ENCODE measurements around the gene XRCC3.

The XRCC3 gene

GRCh38 chr14:103690332-103690731 lies 24.9 kb downstream of the XRCC3 start:
- DNase-seq = no peak

DNA sequence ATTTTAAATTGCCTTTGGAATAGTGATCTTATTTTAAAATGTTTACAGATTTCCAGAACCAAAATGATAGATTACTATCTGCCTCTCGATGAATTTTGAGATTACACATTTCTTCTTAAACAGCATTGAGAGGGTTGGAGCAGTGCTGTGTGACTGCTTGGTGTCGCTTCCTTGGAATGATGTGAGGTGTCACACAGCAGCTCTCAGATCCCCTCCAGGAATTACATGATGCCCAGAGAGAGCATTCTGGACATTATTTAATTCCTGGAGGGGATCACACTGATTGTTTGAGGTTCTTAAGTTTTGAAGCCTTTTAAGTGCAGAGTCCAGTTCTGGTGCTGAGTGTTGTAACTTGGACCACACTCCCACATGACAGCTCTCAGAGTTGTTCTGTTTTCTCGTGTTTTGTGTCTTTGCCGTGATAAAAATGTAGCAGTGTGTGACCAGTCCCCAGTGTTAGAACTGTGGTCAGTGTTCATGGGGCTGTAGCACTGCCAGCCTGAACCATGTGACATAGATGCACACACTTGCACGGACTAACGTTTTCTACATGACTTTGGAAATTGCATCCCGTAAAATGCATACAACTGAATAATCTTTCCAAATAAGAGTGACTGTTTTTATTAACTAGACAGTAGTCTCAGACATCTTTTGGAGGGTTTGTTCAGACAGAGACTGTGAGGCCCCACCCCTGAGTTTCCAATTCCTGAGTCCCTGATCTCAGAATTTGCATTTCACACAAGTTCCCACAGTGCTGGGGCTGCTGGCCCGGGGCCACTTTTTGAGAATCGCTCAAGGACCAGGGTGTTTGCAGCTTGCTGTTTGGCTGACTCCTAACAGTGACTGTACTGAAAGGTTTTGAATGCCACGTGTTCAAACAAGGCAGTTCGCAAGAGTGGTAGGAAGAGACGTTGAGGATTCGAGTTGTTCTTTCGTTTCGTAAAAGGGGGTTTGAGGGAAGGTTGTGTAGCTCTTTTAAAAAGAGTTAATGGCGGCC lies 26.0 kb downstream of the XRCC3 start:
- DNase-seq = no peak

DNA sequence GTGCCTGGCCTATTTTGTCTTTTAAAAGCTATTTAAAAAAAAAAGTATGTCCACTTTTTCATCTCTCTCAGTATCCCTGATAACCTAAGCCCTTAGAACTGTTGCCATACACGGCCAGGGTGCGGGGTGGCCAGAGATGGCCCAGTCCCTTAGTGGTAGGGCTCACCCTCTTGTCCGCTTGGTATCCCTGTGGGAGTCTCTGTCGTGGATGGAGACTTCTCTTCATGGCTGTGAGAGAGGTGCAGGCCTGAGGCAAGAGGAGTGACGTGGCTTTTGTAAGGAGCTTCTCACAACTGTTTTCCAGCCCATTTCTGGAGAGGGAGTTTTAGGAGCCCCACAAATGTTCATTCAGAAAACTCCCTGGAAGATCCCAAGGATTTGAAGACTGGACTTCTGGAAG lies 26.8 kb downstream of the XRCC3 start:
- no peak for DNase-seq

- no peak for DNase-seq
Observed at GRCh38 chr14:103687712-103688111, 27.5 kb downstream of the XRCC3 start.

- no peak for DNase-seq
Observed at GRCh38 chr14:103686831-103687485, 28.3 kb downstream of the XRCC3 start.

- no peak for DNase-seq
Observed at GRCh38 chr14:103685276-103686211, 29.7 kb downstream of the XRCC3 start.

DNA sequence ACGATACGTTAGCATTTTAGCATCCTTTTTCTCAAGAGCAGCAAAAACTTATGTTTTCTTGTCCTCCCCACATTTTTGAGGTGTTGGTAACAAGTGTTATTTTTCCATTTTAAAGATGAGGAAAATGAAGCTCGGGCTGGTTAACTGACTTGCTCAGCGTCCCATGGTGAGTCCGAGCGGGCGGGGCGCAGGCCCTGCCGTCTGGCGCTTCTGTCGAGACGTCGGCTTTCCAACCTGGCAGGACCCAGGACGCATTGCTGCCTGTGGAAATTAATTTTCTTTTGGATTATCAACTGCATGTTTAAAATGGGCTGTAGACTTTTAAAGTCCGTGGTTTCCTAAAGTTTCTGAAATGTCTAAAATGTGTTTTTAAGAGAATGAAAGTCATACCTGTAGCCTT lies 30.4 kb downstream of the XRCC3 start:
- DNase-seq = no peak

DNA sequence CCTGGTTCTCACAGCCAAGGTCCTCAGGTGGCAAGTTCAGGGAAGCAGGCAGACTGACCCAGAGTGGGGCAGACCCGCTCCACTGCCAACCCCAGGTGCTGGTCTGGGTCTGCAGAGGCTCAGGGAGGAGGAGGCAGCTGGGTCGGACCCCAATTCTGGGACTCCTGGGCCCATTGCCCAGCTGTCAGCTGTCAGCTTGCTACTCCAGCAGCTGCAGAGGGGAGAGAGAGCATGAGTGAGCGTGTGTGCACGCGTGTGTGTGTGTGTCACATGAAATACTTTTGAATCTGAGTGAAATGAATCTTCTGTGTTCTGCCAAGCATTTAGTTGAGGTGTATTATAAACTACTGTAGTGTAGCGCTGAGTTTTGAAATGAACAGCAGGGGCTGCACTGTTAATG lies 30.8 kb downstream of the XRCC3 start:
- DNase-seq = no peak

GRCh38 chr14:103683139-103683538 lies 32.1 kb downstream of the XRCC3 start:
- no peak for DNase-seq

GRCh38 chr14:103680491-103681231 lies 34.6 kb downstream of the XRCC3 start:
- no peak for DNase-seq

DNA sequence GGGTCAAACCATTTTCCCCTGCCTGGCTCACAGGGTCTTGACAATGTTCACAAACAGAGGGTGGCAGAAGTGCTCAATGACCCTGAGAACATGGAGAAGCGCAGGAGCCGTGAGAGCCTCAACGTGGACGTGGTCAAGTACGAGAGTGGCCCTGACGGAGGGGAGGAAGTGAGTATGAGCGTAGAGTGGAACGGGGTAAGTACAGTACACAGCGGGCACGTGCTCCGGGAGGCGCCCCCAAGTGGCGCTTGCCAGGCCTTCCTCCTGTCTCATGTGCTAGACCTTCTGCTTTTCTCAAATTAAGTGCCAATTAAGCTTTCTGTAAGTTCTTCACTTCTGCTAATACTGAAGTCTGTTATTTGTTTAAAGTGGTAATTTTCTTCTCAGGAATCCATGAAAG lies 35.9 kb downstream of the XRCC3 start:
- DNase-seq = no peak

- DNase-seq = no peak
Observed at GRCh38 chr14:103676881-103677675, 38.2 kb downstream of the XRCC3 start.

DNA sequence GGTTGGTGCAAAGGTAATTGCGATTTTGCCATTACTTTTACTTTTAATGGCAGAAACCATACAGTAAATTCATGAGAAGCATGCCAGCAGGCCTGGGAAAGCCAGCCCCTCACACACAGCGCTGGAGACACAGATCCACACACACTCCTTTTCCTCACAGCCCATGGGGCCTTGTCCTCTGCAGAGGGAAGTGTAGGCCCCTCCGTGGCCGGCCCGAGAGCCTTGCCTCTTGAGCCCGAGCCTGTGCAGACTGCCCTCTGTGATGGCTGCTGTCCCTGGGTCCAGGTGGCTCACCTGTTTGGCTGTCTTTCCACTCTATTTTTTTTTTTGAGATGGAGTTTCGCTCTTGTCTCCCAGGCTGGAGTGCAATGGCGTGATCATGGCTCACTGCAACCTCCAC lies 39.3 kb downstream of the XRCC3 start:
- DNase-seq = no peak

DNA sequence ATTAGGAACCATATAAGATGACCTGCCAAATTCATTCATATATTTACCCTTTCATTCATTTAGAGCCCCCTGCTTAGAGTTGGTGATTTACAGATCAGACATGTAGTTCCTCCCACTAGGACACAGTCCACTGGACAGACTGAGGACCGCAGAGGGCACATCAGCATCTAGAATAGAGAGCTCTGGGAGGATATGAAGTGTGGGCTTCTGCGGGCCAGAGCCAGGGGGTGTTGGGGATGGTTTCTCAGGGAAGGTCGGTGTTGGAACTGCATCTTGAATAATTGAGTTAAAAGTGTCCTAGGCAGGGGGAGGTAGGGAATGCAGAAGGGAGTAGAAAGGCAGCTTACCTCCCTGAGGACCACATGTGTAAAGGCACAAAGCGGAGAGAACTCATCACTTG lies 43.3 kb downstream of the XRCC3 start:
- no peak for DNase-seq

DNA sequence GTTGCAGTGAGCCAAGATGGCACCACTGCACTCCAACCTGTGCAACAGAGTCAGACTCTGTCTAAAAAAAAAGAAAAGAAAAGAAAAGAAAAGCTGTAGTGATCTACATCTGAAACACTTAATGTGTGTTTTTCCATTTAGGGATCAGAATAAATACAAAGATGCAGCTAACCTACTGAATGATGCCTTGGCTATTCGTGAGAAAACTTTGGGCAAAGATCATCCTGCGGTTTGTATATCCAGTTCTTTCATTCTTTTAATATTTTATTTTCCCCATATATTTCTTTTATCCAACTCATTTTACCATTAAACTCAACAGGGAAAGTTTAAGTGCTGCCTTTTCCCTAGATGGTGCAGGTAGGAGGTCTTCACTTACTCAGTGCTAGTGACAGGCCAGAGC lies 45.9 kb downstream of the XRCC3 start:
- no peak for DNase-seq

DNA sequence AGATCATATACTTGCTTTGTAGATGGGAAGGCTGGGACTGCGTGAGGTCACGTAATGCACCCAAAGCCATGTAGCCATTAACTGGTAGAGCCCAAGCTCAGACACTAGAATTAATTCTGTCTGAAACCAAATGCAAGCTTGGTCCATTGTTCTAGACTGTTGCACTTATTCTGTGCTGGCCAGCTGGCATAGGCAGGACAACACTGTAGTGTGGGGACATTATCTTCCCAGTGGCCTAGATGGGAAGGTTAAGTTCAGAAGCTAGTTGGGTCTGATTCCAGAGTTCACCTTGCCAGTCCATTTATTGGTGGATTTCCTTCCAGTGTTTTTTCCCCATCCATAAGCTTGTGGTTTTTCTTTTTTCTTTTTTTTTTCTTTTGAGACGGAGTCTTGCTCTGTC lies 47.1 kb downstream of the XRCC3 start:
- no peak for DNase-seq

DNA sequence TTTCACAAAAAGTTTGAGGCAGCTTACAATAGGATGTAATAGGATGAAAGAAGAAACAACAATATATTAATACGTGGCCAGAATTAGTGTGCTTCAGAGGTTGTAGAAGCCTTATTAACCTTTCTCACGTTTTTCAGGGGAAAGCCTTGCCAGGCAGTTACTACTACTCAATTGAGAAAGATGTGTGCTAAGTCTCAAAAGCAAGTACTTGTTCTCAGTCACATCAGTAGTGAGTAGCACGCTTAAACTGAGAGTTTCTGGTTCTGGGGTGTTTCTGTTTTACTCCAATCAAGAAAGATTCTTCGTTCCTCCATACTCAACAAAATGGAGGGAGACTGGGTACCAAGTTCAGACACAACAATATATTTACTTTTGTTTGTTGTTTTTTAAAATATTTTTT lies 47.6 kb downstream of the XRCC3 start:
- DNase-seq = no peak

DNA sequence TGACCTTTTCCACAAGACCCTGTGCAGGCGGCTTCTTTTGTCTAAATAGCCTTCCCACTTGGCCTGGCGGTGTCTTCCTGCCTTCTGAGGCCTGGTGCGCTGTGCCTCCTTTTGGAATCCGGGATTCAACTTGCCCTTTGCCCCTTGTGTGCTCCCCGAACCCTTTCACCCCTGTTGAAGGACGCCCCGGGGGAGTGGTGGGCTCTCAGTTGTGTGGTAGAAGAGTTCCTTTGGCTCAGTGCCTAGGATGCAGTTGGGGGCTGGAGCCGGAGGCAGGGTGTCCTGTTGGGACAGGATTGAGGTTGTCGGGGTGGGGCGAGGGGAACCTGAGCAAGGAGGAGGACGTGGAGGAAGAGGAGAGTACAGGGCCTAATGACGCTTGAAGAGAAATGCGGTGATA lies 51.7 kb downstream of the XRCC3 start:
- no peak for DNase-seq

GRCh38 chr14:103662591-103662990 lies 52.7 kb downstream of the XRCC3 start:
- DNase-seq = no peak

- no peak for DNase-seq
Observed at GRCh38 chr14:103662029-103662428, 53.2 kb downstream of the XRCC3 start.

GRCh38 chr14:103659631-103660030 lies 55.6 kb downstream of the XRCC3 start:
- no peak for DNase-seq

GRCh38 chr14:103657471-103657870 lies 57.8 kb downstream of the XRCC3 start:
- DNase-seq = no peak

Data from GOT3 (cell line).